NCI-H345 treated with DMSO at 0.1 percent for 48 hours (cell line): Measurements from ENCODE around the gene DIP2C.
A peak's percentile ranks its signal among the peaks of the same experiment; 100 is the strongest.

Experiments
- DNase-seq: peaks from one replicate; lab custom pipeline; 2025; ENCODE audit not compliant: unreplicated experiment; lab: John Stamatoyannopoulos, UW

The DIP2C gene

DNA sequence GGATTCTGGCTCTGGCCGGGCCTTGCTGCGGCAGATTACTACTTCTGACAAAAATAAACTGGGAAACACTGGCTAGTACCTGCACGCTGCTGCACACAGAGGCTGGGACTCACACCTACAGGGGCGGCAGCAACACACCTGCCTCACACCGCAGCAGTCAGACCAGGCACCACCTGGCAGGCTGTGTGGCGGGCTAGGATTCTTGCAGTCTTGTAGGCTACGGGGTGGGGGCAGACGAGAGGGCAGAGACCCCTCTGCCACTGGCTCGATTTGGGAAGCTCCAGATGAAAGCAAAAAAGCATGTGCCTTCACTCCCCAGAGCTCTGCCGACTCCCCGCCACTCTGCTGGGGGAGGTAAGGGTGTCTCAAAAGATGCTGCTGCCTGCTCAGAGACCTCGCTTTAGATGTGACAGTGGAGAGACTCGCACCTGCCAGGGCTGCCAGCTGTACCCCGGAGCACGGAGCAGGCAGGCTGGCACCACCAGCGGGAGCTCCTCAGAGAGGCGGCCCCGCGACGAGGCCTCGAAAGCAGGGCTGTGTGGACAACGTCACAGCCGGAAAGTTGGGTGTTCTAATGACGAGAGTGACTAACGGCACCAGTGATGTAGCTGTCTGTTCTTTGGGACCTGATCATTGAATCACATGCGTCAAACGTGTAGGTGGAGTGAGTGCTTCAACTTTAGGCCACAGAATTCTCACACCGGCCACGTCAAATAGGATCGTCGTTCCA lies 303.7 kb downstream of the DIP2C start:
- DNase-seq = peak; percentile 11

DNA sequence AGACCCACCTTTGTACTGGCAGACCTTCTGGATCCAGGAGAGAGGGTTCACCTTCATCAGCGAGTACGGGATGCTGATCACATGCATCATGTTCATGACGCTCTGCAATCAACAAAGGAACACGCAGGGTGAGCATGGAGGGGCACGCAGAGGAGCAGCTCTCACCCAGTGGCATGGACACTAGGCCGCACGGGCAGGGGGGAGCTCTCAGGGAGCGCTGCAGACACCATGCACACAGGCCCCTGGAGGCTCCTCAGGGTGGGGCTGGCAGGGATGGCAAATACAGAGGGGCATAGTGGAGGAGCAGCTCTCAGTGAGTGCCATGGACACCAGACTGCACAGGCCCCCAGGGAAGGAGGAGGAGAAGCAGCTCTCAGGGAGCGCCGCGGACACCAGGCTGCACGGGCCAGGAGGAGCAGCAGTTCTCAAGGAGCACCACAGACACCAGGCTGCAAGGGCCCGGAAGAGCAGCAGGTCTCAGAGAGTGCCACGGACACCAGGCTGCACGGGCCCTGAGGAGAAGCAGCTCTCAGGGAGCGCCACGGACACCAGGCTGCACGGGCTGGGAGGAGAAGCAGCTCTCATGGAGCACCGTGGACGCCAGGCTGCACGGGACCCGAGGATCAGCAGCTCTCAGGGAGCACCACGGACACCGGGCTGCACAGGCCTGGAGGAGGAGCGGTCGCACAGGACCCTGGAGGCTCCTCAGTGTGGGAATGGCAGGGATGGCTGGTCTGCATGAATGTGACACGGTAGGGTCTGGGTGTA lies 304.7 kb downstream of the DIP2C start:
- DNase-seq = no peak

GRCh38 chr10:383519-383918 lies 305.9 kb downstream of the DIP2C start:
- no peak for DNase-seq

DNA sequence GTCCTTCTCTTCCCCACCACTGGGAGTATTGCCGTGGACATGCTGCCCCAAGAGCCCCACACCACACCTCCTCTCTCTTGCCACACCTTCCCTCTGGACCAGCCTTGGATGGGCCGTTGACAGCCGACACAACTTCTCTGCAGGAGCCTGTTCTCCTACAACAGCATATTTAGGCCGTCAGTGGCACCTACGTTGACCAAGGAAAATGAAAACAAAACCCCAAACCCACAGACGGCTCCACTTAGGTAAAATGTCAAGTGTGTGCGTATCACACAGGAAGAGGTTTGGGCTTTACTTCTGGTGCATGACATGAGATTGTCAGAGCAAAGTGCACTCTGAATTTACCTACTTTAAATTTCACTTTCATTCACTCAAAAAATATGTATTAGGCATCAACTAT lies 307.7 kb downstream of the DIP2C start:
- no peak for DNase-seq

DNA sequence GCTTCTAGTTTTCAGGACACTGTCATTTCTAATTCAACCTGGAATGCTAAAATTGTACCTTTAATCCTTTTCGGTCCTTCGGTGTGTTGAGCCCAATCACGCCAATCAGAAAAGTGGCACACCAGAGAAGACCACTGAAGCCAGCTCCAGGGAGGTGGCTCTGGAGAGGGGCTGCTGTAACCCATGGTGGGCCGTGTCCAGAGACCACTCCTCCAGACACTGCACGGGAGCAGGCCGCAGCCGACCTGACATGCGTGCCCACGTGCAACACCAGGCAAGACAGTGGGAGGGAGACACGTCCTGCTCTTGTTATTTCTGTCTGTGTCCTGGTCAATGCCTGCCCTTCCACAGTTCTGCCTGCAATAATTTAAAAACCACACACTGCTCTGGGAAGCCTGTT lies 308.1 kb downstream of the DIP2C start:
- DNase-seq = no peak

GRCh38 chr10:380313-380940 lies 309.0 kb downstream of the DIP2C start:
- DNase-seq = no peak

DNA sequence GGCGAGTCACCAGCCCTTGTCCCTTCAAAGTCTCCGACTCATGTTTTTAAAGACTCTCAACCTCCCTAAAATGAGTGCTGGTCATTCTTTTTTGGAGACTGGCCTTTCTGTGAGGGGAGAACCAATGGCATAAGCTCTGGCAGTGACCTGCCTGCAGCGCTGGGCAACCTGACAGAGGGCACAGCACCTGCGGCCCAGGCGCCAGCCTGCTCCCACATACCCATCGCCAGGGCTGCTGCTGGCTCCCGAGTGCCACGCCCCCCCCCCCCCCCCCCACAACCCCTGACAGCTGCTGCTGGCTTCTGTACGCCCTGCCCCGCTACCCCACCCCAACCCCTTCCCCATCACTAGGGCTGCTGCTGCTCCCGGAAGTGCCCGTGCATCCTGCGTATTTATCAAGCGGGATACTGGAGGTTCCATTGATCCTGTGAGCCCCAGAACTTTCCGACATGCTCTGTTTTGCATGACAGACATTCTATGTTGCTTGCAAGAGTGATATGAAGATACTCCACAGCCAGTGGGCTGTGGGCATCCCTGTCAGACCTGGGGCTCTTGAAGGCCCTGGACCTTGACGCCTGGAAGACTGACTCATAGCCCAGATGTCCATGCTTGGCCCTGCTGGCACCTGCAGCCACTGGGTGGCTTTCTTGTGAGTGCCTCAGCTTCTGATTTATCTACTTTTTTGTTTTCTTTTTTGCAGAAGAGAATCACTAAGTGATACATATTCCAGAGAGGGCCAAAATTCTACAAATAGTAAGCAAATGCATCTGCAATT lies 310.4 kb downstream of the DIP2C start:
- no peak for DNase-seq

- no peak for DNase-seq
Measured at GRCh38 chr10:378230-378929, 311.1 kb downstream of the DIP2C start.

DNA sequence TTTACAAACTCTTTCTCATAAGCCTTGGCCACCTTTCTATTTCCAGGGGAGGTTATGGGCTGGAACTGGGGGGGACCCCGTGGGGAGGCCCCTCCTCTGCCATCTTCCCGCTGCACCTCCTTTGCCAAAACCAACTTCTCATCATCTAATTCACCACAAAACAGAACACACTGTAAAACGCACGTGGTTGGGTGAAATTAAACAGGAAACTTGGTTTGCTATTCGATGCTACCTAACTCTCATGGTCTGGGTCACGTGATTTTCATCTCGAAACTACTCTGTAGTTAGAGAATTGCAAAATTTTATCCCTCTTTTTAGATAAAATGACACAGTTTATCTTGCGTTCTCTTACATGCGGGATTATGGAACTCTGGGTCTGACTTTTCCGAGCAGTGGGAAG lies 312.2 kb downstream of the DIP2C start:
- no peak for DNase-seq

GRCh38 chr10:375815-376505 lies 313.5 kb downstream of the DIP2C start:
- no peak for DNase-seq

DNA sequence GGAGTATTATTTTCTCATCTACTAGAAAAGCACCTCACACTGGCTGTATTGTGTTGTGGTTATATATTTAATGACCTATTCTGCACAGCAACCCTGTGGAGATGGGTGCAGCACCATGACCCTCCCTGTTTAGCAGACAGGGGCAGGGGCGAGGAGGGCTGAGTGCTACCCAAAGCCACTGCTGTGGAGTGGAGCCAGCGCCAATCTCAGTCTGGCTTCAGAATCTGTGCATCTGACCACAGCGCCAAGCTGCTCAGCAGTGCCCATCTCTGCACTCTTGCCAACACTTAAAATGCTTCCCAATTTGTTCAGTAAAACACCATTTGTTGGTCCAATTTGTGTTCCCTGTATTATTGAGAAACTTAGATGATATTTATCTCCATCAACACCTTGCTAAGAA lies 315.1 kb downstream of the DIP2C start:
- DNase-seq = no peak

DNA sequence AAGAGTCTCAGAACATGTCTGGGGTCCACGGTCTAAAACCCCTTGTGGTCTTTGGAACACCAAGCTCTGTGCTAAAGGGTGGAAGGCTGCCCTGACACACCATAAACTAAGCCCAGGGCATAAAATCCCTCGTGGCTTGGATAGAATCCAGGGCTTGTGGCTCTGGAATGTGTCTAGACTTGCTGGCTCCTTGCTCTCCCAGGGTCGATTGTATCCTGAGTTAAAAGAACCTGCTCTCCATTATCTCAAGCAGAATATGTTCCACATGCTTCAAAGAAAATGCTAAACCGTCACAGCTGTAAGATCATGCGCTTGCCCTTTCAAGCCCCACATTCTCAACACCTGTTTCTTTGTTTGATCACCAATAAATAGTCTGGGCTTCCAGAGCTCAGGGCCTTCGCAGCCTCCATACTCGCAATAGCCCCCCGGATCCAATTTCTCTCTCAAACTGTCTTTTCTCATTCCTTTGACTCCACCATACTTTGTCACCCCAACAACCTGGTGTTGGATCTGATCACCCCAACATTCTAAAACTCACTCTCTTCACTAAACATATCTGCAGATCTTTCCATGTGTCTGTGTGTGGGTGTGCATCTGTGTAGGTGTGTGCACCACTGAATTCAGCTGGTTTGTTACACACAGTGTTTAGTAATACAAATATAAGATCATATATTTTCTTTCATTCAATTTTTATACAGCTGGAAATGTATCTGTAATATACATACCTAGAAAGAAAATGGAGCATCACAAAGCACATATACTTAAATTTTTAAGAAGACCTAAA lies 315.8 kb downstream of the DIP2C start:
- peak; percentile 50 for DNase-seq

GRCh38 chr10:373015-373414 lies 316.5 kb downstream of the DIP2C start:
- peak; percentile 13 for DNase-seq

DNA sequence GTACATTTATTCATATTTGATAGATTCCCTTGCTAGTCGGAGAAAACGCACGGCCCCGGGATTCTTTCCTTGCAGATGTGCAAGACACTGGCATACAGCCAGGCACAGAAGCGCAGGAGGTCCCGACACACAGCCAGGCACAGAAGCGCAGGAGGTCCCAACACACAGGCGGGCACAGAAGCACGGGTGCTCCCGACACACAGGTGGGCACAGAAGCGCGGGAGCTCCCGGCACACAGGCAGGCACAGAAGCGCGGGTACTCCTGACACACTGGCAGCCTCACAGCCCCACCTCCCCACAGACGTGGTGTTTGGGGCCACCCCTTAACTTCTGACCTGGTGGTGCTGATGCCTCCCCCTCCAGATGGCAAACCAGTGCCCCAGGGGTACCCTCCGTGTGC lies 316.9 kb downstream of the DIP2C start:
- DNase-seq = no peak

GRCh38 chr10:371515-371914 lies 318.0 kb downstream of the DIP2C start:
- DNase-seq = no peak

DNA sequence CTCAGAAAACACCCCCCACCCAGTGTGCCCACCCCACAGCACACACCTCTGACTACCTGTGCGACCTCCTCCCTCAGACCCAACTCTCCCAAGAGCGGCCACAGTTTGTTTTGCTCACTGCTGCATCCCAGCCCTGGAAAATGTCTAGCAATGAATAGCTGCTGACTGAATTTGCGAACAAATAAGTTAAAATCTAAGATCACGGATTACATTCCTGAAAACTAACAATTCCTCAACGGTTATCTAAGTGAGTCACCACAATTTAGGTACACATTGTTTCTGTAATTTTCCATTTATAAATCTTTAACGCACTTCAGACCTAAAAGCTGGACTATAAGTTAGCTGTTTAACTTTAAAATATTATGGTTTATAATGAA lies 319.0 kb downstream of the DIP2C start:
- DNase-seq = no peak

DNA sequence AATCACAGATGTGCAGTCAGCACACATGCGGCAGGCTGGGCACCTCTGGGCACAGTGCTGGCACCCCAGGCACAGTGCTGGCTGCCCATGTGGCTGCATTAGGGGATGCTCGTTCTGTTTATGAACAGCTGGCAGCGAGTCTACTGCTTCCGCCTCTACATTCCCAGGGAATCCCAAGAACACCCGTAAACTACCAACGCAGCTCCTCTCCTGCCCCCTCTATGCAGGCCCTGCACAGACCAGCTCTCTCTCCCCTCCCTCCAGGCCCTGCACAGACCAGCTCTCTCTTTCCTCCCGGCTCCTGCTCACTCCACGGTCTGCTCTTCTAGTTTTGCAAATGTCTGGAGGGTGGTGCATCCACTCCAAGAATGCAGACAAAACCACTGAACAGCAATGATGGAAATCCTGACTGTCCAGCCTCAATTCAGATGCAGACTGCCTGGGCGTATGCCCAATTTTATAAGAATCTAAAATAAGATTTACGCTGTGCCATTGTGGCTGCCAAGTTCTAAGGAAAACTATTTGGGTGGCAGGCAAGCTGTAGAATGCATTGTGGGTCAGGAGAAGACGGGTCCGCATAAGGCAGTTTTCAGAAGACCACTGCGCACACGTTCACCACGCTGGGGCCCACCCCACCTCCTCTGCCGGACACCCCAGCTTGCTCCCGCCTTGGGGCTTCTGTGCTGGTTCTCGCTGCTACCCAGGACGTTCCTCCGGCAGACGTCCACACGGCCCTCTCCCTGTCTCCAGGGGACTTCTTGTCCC lies 319.6 kb downstream of the DIP2C start:
- no peak for DNase-seq

DNA sequence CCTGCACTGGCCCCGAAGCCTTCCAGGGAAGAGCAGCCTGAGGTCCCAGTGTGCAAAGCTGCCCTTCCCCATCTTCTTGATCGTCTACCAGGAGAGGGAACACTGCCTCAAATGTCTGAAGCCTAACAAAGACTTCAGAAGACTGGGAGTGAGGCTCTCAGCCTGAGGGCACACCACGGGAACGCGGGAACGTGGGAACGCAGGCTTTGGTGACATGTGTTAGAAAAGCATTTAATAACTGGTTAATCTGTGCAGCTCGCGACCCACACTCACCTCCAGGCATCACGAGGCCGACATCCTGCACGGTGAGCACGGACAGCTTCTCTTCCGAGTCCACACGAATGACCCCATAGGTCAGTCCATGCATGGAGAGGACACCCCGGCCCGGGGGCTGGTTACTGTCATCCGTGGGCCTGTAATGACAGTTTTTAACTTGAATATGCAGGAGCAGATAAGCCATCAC lies 320.2 kb downstream of the DIP2C start:
- no peak for DNase-seq
